Inferior parietal cortex (tissue), 1 donor: ENCODE measurements around the gene CPNE5.
"Not testable (repeated sequence)": the region's sequence is repeated elsewhere in the genome, so short reads cannot be mapped to it uniquely, and the experiment has no call there.

ENCODE experiments used
- DNase-seq: peaks from one replicate; pipeline ENCODE4 v3.0.0-alpha.2; 2016; ENCODE audit errors: extremely low spot score

The CPNE5 gene

GRCh38 chr6:36817176-36817817, 21.9 kb downstream of the CPNE5 start:
- DNase-seq, result no peak

GRCh38 chr6:36815962-36816735, 23.1 kb downstream of the CPNE5 start:
- no peak for DNase-seq

DNA sequence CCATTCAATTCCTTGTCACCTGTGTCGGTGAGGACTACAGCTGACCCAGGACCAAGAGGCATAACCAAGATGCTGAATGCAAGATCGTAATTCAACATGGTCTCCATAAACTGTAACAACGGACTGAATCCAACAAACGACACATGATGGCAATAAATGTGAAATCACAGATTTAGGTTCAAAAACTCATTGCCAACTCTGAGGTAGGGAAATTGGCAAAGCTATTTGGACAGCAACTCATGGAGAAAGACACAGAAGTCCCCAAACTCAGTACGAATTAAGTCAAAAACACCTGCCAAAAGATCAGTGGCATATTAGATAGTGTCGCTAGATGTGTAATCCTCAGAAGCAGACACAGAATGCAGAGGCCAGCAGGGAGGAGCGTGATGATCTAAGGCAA, 25.0 kb downstream of the CPNE5 start:
- no peak for DNase-seq

GRCh38 chr6:36813526-36813925, 25.7 kb downstream of the CPNE5 start:
- no peak for DNase-seq

- DNase-seq, result not testable (repeated sequence)
Observed at GRCh38 chr6:36813047-36813446, 26.2 kb downstream of the CPNE5 start.

- no peak for DNase-seq
Observed at GRCh38 chr6:36809941-36810803, 29.1 kb downstream of the CPNE5 start.

GRCh38 chr6:36809156-36809555, 30.1 kb downstream of the CPNE5 start:
- DNase-seq, result no peak

DNA sequence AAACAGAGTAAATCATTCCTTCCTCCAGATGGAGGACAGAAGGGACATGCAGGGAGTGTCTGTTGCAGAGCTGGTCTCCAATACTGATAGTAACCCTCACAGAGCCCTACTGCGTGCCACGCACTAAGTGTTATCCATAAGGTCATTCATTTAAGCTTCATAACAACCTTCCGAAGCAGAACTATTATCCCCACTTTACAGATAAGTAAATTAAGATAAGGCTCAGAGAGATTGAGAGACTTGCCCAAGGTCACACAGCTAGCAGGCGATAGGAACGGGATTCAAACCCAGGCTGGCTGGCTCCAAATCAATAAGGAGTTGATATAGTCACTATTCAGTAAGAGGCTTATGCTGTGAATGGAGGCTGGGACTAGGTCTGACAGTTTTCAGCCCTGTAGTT, 30.6 kb downstream of the CPNE5 start:
- no peak for DNase-seq

GRCh38 chr6:36807750-36808149, 31.5 kb downstream of the CPNE5 start:
- DNase-seq, result no peak

- DNase-seq, result no peak
Observed at GRCh38 chr6:36807143-36807542, 32.1 kb downstream of the CPNE5 start.

DNA sequence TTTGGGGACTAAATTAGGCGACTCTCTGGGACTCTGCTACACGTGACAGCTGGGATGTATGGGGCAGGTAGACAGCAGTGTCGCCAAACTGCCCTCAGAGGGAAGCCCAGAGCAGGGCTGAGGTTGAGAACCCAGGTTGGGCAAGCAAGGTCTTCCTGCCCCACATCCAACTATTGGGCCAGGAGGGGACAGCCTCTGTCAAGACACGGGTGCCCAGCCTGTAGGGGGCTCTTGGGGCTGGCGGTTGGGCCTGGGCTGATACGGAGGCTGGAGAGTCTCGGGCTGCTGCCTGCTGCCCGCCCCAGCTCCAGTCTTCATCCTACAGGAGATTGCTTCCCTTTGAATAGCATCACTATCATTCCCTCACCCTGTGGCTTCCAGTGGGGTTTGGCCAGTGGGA, 33.3 kb downstream of the CPNE5 start:
- no peak for DNase-seq

GRCh38 chr6:36805096-36805797, 34.0 kb downstream of the CPNE5 start:
- DNase-seq, result no peak

DNA sequence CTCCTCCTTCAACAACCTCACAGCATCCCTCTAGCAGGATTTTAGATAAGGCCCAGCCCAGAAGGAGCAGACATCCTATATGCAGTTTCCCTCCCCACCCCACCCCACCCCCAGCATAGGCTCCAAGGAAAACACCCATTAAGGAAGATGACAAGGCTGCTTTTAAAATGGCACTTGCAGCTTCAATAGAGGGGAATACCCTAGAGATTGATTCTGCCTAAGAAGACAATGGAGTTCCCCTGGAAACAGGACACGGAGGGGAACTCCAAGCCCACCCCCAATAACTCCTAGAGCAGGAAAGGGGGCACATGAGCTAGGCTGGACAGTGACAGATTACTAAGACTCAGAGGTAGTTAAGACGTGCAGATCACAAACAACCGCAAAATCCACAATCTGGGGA, 34.7 kb downstream of the CPNE5 start:
- DNase-seq, result no peak

DNA sequence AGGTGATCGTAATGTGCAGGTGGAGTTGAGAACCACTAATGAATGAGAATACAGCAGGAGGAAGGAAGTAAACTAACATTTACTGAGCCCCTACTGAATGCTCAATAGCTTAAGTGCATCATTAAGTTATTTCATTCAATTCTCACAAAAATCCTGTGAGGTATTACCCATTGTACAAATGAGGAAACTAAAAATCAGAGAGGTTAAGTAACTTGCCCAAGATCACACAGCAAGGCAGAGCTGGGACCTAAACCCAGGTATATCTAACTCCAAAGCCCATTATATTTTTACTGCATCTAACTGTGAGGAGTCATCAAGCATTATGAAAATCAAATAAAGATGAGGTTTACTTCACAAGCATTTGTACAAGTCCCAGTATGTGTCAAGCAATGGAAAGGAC, 35.3 kb downstream of the CPNE5 start:
- DNase-seq, result no peak

DNA sequence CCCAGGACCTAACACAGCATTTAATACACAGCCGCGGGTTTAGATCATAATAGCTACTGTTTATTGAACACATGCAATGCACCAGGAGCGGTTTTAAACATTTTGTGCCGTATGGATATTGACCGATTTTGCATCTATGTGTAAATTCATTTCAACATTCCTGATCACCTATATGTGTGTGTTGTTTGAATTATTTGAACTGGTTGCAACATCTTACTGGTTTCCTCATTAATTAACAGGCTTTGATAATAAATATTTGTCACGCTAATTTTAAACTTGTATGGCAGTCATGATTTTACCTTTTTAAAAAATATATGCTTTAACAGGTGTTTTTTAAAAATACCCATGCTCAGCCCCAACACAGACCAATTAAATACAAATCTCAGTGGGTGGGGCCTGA, 35.8 kb downstream of the CPNE5 start:
- no peak for DNase-seq

GRCh38 chr6:36800223-36801076, 38.8 kb downstream of the CPNE5 start:
- no peak for DNase-seq

GRCh38 chr6:36798852-36799251, 40.4 kb downstream of the CPNE5 start:
- no peak for DNase-seq

GRCh38 chr6:36797653-36798052, 41.6 kb downstream of the CPNE5 start:
- DNase-seq, result no peak

GRCh38 chr6:36797055-36797454, 42.2 kb downstream of the CPNE5 start:
- DNase-seq, result no peak

DNA sequence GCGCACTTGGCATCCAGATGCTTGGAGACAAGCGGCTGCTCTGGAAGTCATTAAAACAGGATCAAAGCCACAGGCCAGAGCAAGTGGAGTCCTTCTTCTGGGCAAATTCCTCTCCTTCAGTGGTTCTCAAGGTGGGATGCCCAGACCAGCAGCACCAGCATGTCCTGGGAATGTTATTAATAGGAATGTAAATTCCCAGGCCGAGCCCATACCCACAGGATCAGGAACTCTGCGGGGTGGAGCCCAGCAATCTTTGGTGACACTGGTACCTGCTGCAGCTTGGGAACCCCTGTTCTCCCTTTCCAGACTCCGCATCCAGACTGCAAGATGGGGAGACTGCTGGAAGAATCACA, 44.6 kb downstream of the CPNE5 start:
- DNase-seq, result no peak
